Measurements from ENCODE around the gene SDK2.

Gene SDK2

GRCh38 chr17:73591296-73592078, 52.8 kb downstream of the SDK2 start:
- no peak for DNase-seq (ENCODE audit: low read depth in 4 of 4, low spot score in 1 of 4)

- no peak for DNase-seq (ENCODE audit: low read depth in 4 of 4, low spot score in 1 of 4)
Measured at GRCh38 chr17:73589363-73589980, 54.8 kb downstream of the SDK2 start.

GRCh38 chr17:73588891-73589290, 55.4 kb downstream of the SDK2 start:
- DNase-seq (ENCODE audit: low read depth in 4 of 4, low spot score in 1 of 4) = no peak

- no peak for DNase-seq (ENCODE audit: low read depth in 4 of 4, low spot score in 1 of 4)
Measured at GRCh38 chr17:73588301-73588846, 55.9 kb downstream of the SDK2 start.

DNA sequence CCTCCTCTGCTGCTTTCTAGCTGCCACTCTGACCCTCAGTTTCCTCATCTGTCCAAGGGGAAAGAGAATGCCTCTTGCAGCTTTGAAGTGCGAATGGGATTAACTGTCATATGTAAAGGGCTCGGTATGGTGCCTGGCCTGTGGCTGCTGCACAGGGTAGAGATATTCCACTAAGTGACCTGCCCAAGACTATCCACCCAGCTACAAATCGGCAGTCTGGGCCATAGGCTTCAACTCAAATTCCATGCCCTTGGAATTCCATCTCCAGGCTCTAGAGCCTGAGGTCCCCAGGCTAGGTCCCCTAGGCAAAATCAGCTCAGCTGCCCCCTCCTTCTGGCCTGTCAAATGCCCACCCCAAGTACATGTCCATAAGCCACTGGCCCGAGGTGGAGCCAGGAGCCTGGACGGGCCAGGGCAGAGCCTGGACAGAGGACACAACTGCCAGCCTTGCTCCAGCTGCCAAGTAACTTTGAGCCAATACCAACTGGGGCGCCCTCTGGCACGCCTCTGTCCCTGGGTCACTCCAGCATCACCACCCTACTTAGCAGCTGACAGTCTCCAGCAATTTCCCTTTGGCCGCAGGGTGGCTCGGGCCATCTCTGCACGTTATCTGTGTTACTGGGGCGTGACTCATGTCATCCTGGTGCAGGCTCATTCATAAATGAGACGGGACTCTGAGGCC, 57.2 kb downstream of the SDK2 start:
- DNase-seq (ENCODE audit: low read depth in 4 of 4, low spot score in 1 of 4) = no peak

- DNase-seq (ENCODE audit: low read depth in 4 of 4, low spot score in 1 of 4) = no peak
Measured at GRCh38 chr17:73586275-73586832, 57.9 kb downstream of the SDK2 start.

- no peak for DNase-seq (ENCODE audit: low read depth in 4 of 4, low spot score in 1 of 4)
Measured at GRCh38 chr17:73585583-73585982, 58.7 kb downstream of the SDK2 start.

- DNase-seq (ENCODE audit: low read depth in 4 of 4, low spot score in 1 of 4) = no peak
Measured at GRCh38 chr17:73584987-73585386, 59.3 kb downstream of the SDK2 start.

DNA sequence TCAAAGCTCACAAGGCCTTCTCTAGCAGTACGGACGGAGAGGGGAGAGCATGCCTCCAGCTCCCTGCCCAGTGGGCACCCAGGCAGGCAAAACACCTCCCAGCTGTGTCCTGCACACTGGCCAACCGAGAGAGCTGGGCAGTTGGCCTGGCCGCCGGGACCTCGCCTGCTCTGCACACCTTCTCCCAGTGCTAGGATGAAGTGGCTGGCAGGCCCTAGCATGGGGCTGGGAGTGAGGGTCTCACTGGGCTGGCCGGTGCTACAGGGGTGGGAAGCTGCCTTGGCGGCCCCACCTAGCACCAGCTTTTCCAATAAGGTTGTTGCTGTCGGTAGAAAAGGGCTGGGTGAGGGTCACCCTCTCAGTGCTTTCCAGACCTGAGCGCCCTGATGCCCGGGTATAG, 60.2 kb downstream of the SDK2 start:
- no peak for DNase-seq (ENCODE audit: low read depth in 4 of 4, low spot score in 1 of 4)

- no peak for DNase-seq (ENCODE audit: low read depth in 4 of 4, low spot score in 1 of 4)
Measured at GRCh38 chr17:73582821-73583220, 61.4 kb downstream of the SDK2 start.

DNA sequence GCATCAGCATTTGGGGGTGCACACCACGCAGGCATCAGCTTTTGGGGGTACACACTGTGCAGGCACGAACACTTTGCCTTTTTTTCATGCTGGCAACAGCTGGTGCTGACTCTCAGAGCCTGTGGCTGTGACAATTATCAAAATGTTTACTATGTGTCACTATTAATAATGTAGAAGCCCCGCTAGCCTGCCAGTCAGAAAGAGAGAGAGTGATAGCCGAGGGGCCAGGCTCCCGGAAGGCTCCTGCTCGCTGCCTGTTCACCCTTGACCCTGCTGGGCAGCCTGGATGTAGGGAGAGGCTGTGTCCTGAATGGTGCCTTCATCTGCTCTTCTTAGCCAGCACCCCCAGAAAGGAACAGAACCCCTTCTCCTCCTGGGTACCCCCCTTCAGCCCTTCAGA, 61.9 kb downstream of the SDK2 start:
- no peak for DNase-seq (ENCODE audit: low read depth in 4 of 4, low spot score in 1 of 4)

DNA sequence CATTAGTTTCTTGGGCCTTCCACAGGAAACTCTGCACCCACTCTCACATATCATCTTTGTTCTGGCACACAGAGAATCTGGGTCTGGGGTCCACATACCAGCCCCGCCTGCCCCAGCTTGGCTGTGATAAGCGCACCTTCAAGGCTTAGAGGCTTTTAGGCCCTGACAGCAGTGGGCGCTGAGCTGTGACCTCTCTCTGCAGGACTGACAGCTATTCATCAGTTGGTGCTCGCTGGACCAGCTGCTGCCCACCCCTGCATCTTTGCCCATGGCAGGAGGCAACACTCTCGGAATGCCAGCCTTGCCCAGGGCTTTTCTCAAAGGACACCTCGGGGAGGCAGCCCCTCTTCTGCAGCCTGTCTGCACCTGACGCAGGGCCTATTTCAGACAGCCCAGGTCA, 62.9 kb downstream of the SDK2 start:
- DNase-seq (ENCODE audit: low read depth in 4 of 4, low spot score in 1 of 4) = no peak

DNA sequence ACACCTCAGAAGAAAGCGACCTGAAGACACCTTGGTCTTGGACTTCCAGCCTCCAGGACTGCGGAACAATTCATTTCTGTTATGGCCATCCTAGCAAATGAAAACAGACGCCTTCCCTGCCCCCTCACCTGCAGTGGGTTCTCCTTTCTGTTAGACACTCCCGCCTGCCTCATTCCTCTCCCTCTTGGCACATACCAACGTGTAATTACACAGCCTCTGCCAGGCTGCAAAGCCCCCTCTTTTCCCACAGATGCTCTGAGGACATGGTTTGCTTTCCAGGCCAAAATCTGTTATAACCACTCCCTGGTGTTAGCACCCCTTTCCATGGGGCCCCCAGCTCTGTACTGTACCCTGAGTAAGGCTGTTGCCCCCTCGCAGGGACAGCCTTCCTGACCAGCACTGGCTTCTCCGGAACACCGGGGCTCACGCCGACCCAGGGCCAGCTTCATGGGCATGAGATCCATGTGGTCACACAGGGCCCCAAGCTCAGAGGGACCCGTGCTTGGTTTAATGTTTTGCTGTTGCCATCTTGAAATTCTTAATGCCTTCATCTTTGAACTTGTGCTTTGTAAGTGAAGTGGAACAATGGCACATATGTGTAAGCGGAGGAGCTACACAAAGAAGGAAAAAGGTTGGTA, 64.1 kb downstream of the SDK2 start:
- no peak for DNase-seq (ENCODE audit: low read depth in 4 of 4, low spot score in 1 of 4)

DNA sequence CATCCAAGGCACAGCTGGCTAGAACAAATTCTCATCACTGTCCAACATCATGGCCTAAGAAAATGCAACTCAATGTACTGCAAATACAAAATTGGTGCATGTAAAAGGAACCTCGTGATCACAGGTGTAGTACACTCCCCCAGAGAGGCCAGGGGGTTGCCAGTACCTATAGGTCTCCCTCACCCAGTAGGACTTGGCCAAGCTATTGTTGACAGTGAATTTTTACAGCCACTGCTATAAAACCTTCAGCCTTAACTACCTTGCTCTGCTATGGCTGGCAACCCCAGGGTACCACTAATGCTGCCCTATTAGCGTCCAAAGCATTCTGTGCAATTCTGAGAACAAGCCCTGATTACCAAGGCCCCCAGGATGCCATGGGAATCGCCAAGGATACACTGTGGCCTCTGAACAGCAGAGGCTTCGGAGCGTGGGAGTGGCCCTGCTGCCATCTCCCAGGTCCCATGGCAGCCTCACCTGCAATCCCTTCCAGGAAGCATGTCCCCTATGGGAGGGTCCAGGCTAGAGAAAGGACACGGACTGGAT, 67.6 kb downstream of the SDK2 start:
- DNase-seq (ENCODE audit: low read depth in 4 of 4, low spot score in 1 of 4) = no peak

DNA sequence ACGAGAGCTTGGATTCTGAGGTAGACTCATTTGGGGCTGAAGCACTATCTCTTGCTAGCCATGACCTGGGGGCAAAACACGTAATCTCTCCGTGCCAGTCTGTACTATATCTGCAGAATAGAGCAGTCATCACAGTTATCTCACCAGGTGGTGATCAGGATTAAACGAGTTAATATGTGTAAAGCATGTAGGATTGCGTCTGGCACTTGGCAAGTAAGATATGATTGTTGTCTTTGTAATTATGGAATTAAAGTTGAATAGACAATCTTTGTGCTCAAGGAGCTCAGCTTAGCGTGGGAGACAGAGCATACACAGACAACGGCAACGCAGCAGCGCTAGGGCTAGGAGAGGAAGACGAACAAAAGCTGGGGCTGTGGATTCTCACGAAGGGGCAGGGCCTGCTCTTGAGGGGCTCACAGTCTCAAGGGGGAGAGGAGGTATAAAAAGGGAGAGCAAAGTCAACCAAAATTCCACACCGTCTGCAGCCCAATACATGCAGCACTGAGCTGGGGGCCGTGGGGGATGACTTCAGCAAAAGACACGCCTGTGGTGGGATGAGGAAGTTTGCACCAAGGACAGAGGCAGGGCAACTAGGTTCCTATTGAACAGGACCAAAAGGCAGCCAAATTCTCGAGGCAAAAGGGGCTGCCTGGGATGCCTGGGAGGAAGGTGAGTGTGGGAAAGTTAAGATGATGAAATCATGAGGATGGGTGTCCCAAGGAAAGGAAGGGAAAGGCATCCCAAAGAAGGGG, 68.6 kb downstream of the SDK2 start:
- no peak for DNase-seq (ENCODE audit: low read depth in 4 of 4, low spot score in 1 of 4)

DNA sequence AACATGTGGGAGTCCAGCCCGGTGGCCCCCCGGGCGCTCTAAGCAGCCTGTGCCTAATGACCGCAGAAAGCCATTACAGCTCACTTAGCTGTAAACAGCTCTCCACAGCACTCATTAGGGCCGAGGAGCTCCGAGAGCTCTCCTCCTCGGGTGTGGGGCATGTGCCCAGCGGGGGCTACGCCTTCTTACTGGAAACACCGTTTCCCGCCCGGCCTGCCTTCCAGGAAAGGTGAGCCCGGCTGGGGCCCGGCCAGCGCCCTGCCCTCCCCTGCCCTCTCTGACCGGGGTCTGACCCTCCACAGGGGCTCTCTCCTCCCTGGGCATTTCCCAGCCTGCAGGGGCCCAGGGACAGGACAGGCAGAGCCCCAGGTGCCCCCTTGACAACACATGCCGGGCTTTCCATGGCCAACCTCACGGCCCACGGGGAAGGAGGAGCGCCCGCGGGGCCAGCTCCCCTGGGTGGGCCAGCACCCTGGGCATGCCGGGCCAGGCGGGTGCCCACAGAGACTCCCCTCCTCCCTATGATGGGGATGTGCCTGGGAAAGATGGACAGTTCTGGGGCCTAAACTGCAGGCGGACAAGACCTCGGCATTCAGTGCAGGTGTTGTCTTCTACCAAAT, 72.6 kb downstream of the SDK2 start:
- DNase-seq (ENCODE audit: low read depth in 4 of 4, low spot score in 1 of 4) = no peak

DNA sequence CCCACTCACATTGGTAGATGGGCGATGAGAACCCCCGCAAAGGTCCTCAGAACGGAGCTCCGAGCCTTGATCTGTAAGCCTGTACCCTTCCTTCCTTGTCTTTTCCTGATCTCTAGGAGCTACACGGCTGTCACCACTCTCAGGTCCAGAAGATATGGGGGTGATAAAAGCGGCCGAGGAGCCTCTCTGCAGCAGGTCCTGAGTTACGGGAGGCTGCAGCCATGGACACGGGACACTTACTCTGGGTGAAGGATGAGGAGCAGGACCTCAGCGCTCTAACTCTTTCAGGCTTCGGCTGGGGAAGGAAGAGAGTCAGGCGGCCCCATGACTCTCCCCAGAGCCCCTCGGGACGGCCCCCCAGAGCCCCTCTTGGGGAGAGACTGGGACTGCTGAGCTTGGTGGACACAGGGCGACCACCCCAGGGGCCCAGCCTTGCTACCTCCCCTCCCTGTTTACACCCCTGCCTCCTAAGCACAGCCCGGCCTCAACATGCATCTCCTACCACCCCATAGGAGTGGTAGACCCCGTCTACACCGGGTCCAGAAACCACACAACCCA, 74.4 kb downstream of the SDK2 start:
- DNase-seq (ENCODE audit: low read depth in 4 of 4, low spot score in 1 of 4) = no peak

- no peak for DNase-seq (ENCODE audit: low read depth in 4 of 4, low spot score in 1 of 4)
Measured at GRCh38 chr17:73568934-73569333, 75.3 kb downstream of the SDK2 start.

All from stimulated activated CD4-positive, alpha-beta T cell treated with anti-CD3 and anti-CD28 coated beads, Interleukin-1b, Interleukin-23, amount 100 ng/mL, for 24 hours (primary cell).